ENCODE data around the gene TTBK1.
A peak's percentile ranks its signal among the peaks of the same experiment; 100 is the strongest.

TTBK1 gene

GRCh38 chr6:43256670-43257366 lies 13.5 kb downstream of the TTBK1 start:
- DNase-seq: no peak

GRCh38 chr6:43257367-43258145 lies 14.3 kb downstream of the TTBK1 start:
- no peak for DNase-seq

GRCh38 chr6:43258180-43258579 lies 14.9 kb downstream of the TTBK1 start:
- no peak for DNase-seq

- DNase-seq: no peak
These were observed 15.8 kb downstream of the TTBK1 start for GRCh38 chr6:43258807-43259686.

- DNase-seq: no peak
These were observed 17.5 kb downstream of the TTBK1 start for GRCh38 chr6:43260791-43261190.

GRCh38 chr6:43261198-43261597 lies 17.9 kb downstream of the TTBK1 start:
- DNase-seq: no peak

- no peak for DNase-seq
These were observed 18.9 kb downstream of the TTBK1 start for GRCh38 chr6:43262000-43262779.

GRCh38 chr6:43262780-43263313 lies 19.6 kb downstream of the TTBK1 start:
- no peak for DNase-seq

GRCh38 chr6:43263314-43264178 lies 20.3 kb downstream of the TTBK1 start:
- peak; percentile 66 for DNase-seq

- no peak for DNase-seq
These were observed 21.4 kb downstream of the TTBK1 start for GRCh38 chr6:43264599-43265145.

GRCh38 chr6:43265564-43265963 lies 22.3 kb downstream of the TTBK1 start:
- DNase-seq: no peak

GRCh38 chr6:43267619-43268354 lies 24.5 kb downstream of the TTBK1 start:
- no peak for DNase-seq

- DNase-seq: no peak
These were observed 25.0 kb downstream of the TTBK1 start for GRCh38 chr6:43268355-43268700.

- no peak for DNase-seq
These were observed 25.5 kb downstream of the TTBK1 start for GRCh38 chr6:43268782-43269272.

GRCh38 chr6:43269273-43270007 lies 26.2 kb downstream of the TTBK1 start:
- peak; percentile 25 for DNase-seq

GRCh38 chr6:43271103-43271815 lies 28.0 kb downstream of the TTBK1 start:
- no peak for DNase-seq

- no peak for DNase-seq
These were observed 28.7 kb downstream of the TTBK1 start for GRCh38 chr6:43271944-43272343.

- DNase-seq: no peak
These were observed 30.4 kb downstream of the TTBK1 start for GRCh38 chr6:43273707-43274106.
